Measurements from ENCODE around the gene ACTR8.

The ACTR8 gene

GRCh38 chr3:53824795-53825194, 57.2 kb downstream of the ACTR8 start:
- Histone ChIP-seq H3K4me3 (no peak overlapping the region), H3K27ac (no peak overlapping the region)
- DNase-seq (ENCODE audit: low spot score) = peak; percentile 52
- TF ChIP-seq, protein P1, sequence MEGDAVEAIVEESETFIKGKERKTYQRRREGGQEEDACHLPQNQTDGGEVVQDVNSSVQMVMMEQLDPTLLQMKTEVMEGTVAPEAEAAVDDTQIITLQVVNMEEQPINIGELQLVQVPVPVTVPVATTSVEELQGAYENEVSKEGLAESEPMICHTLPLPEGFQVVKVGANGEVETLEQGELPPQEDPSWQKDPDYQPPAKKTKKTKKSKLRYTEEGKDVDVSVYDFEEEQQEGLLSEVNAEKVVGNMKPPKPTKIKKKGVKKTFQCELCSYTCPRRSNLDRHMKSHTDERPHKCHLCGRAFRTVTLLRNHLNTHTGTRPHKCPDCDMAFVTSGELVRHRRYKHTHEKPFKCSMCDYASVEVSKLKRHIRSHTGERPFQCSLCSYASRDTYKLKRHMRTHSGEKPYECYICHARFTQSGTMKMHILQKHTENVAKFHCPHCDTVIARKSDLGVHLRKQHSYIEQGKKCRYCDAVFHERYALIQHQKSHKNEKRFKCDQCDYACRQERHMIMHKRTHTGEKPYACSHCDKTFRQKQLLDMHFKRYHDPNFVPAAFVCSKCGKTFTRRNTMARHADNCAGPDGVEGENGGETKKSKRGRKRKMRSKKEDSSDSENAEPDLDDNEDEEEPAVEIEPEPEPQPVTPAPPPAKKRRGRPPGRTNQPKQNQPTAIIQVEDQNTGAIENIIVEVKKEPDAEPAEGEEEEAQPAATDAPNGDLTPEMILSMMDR (IDR thresholded peaks at IDR 0.05) = no peak

GRCh38 chr3:53823956-53824657, 57.8 kb downstream of the ACTR8 start:
- peak; percentile 66 for DNase-seq (ENCODE audit: low spot score)
- TF ChIP-seq, protein P1 (IDR thresholded peaks at IDR 0.05) = no peak
- Histone ChIP-seq H3K27ac (no peak overlapping the region), H3K4me3 (no peak overlapping the region)

GRCh38 chr3:53823026-53823955, 58.7 kb downstream of the ACTR8 start:
- TF ChIP-seq, protein P1 (IDR thresholded peaks at IDR 0.05) = no peak
- no peak overlapping the region for H3K4me3 ChIP-seq
- H3K27ac ChIP-seq = no peak overlapping the region
- peak; percentile 63 for DNase-seq (ENCODE audit: low spot score)

DNA sequence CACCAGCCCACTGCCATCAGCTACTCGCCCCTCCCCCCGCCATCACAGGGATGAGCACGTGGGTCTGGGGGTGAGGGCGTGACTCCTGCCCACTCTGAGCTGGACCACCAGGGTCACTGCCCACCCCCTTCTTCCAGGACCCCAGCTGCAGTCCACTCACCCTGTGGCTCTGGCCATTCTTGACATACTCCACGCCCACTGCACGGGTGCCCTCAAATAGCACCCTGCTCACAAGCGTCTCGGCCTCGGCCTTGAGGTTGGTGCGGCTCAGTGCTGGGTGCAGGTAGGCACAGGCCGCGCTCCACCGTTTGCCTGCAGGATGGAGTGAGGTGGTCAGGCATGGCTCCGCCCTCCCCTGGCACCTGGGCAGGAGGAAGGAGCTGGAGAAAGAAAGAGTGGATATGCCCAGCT, 59.6 kb downstream of the ACTR8 start:
- TF ChIP-seq, protein P1 (IDR thresholded peaks at IDR 0.05) = no peak
- no peak overlapping the region for H3K4me3 ChIP-seq
- DNase-seq (ENCODE audit: low spot score) = peak; percentile 46
- no peak overlapping the region for H3K27ac ChIP-seq

GRCh38 chr3:53821631-53822121, 60.3 kb downstream of the ACTR8 start:
- Histone ChIP-seq H3K4me3 (no peak overlapping the region), H3K27ac (no peak overlapping the region)
- DNase-seq (ENCODE audit: low spot score) = peak; percentile 60
- TF ChIP-seq, protein P1 (IDR thresholded peaks at IDR 0.05) = no peak

GRCh38 chr3:53820756-53821580, 61.0 kb downstream of the ACTR8 start:
- TF ChIP-seq, protein P1 (IDR thresholded peaks at IDR 0.05) = no peak
- Histone ChIP-seq H3K27ac (no peak overlapping the region), H3K4me3 (no peak overlapping the region)
- peak; percentile 61 for DNase-seq (ENCODE audit: low spot score)

Measured in coronary artery (tissue), 2 donors.